ENCODE measurements around the gene MTREX. TPM values are rescaled to one million over a fixed set of nuclear protein-coding genes. Genes with fewer than 3 reads are reported as not detected.

The MTREX gene
- total and polyA plus RNA-seq, 3 experiments from 2014 or later: 32.4 to 109 (median 98.9) TPM

- Mint-ChIP-seq H3K9me3 (peaks cover 17 to 25% (median 23%) of the 10 kb centered on the region in 5 donors), H3K4me3 (no peak overlapping the region), H3K36me3 (peaks cover 17 to 29% (median 17%) of the 10 kb centered on the region in 3 donors), H3K4me1 (peaks cover 7 to 16% (median 14%) of the 10 kb centered on the region in 3 donors), H3K27me3 (no peaks in the 10 kb centered on the region), H3K27ac (peak overlapping the region in 1 of 8 donors; percentile 32)
- DNase-seq: no peak
- Histone ChIP-seq H3K27me3 (ENCODE audit: insufficient read depth, low read length, poor library complexity, severe bottlenecking) (no peaks in the 10 kb centered on the region), H3K9me3 (ENCODE audit: low read length) (no peaks in the 10 kb centered on the region), H3K4me3 (ENCODE audit: low read length) (no peak overlapping the region), H3K4me1 (ENCODE audit: insufficient read depth, low read length) (peaks cover 8% of the 10 kb centered on the region), H3K27ac (ENCODE audit: low read depth, low read length) (no peak overlapping the region), H3K36me3 (ENCODE audit: insufficient read depth, low read length) (no peaks in the 10 kb centered on the region)
- CTCF ChIA-PET: no interaction called here
- POLR2A ChIA-PET: no interaction called here
These were observed 131.2 kb downstream of the MTREX start for GRCh38 chr5:55438998-55439397.

DNA sequence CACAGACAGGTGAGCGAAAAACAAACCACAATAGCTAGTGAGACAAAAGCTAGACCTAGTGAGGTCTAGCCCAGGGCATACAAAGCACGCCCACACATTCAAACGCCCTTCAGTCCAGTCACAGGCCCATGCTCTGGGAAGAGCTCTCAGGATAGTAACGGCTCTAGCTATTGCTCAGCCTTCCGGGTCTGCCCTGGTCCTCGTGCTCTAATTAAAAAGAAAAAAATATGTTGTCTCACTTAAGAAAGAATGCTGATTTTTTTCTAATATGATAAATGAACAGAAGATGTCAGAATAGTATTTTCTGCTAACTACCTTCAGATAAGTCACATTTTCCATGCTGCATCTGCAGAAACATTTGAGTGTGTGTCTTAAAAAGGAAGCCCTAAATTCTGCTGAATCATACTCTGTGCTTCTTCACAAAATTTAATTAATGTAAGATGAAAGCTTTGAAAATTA is 132.4 kb downstream of the MTREX start:
- no peak overlapping the region for H3K4me3 Mint-ChIP-seq
- Histone ChIP-seq H3K4me3 (ENCODE audit: low read length) (no peak overlapping the region), H3K36me3 (ENCODE audit: insufficient read depth, low read length) (no peaks in the 10 kb centered on the region), H3K27me3 (ENCODE audit: insufficient read depth, low read length, poor library complexity, severe bottlenecking) (no peaks in the 10 kb centered on the region), H3K27ac (ENCODE audit: low read depth, low read length) (no peak overlapping the region), H3K9me3 (ENCODE audit: low read length) (no peaks in the 10 kb centered on the region), H3K4me1 (ENCODE audit: insufficient read depth, low read length) (peaks cover 8% of the 10 kb centered on the region)
- DNase-seq: no peak
- CTCF ChIA-PET: interaction anchor here (0.7 kb wide), 1 partner anchor 9 kb away, joined by 3 read pairs; no protein-coding TSS in a partner anchor
- H3K27me3 Mint-ChIP-seq: no peaks in the 10 kb centered on the region
- peak overlapping the region in 4 of 8 donors; percentile 14 to 31 (median 22) for H3K27ac Mint-ChIP-seq
- POLR2A ChIA-PET: no interaction called here
- peaks cover 8 to 17% (median 9%) of the 10 kb centered on the region in 3 donors for H3K36me3 Mint-ChIP-seq
- peaks cover 7 to 16% (median 14%) of the 10 kb centered on the region in 3 donors for H3K4me1 Mint-ChIP-seq
- H3K9me3 Mint-ChIP-seq: peaks cover 6 to 13% (median 11%) of the 10 kb centered on the region in 5 donors

GRCh38 chr5:55441107-55441771 is 133.4 kb downstream of the MTREX start:
- peaks cover 8% of the 10 kb centered on the region for H3K4me1 ChIP-seq (ENCODE audit: insufficient read depth, low read length)
- no peak overlapping the region for H3K4me3 Mint-ChIP-seq
- H3K9me3 ChIP-seq (ENCODE audit: low read length): no peaks in the 10 kb centered on the region
- ChIA-PET CTCF (no interaction called here), POLR2A (no interaction called here)
- H3K36me3 ChIP-seq (ENCODE audit: insufficient read depth, low read length): no peaks in the 10 kb centered on the region
- peaks cover 7 to 16% (median 14%) of the 10 kb centered on the region in 3 donors for H3K4me1 Mint-ChIP-seq
- no peak for DNase-seq
- peaks cover 4 to 8% (median 7%) of the 10 kb centered on the region in 3 donors for H3K36me3 Mint-ChIP-seq
- no peaks in the 10 kb centered on the region for H3K27me3 Mint-ChIP-seq
- H3K27ac Mint-ChIP-seq: peak overlapping the region in 1 of 8 donors; percentile 2
- H3K9me3 Mint-ChIP-seq: peaks cover 0 to 2% (median 2%) of the 10 kb centered on the region in 5 donors
- no peaks in the 10 kb centered on the region for H3K27me3 ChIP-seq (ENCODE audit: insufficient read depth, low read length, poor library complexity, severe bottlenecking)
- no peak overlapping the region for H3K4me3 ChIP-seq (ENCODE audit: low read length)
- no peak overlapping the region for H3K27ac ChIP-seq (ENCODE audit: low read depth, low read length)

- H3K4me3 Mint-ChIP-seq: no peak overlapping the region
- Histone ChIP-seq H3K9me3 (ENCODE audit: low read length) (no peaks in the 10 kb centered on the region), H3K4me1 (ENCODE audit: insufficient read depth, low read length) (peaks cover 8% of the 10 kb centered on the region), H3K27ac (ENCODE audit: low read depth, low read length) (no peak overlapping the region), H3K36me3 (ENCODE audit: insufficient read depth, low read length) (no peaks in the 10 kb centered on the region), H3K27me3 (ENCODE audit: insufficient read depth, low read length, poor library complexity, severe bottlenecking) (no peaks in the 10 kb centered on the region), H3K4me3 (ENCODE audit: low read length) (no peak overlapping the region)
- CTCF ChIA-PET: no interaction called here
- H3K27me3 Mint-ChIP-seq: no peaks in the 10 kb centered on the region
- no peak for DNase-seq
- H3K36me3 Mint-ChIP-seq: peaks cover 2 to 6% (median 4%) of the 10 kb centered on the region in 3 donors
- H3K9me3 Mint-ChIP-seq: no peaks in the 10 kb centered on the region
- POLR2A ChIA-PET: no interaction called here
- peak overlapping the region in 2 of 8 donors; percentile 15 to 28 for H3K27ac Mint-ChIP-seq
- peaks cover 7 to 16% (median 14%) of the 10 kb centered on the region in 3 donors for H3K4me1 Mint-ChIP-seq
These were observed 134.2 kb downstream of the MTREX start for GRCh38 chr5:55441954-55442353.

GRCh38 chr5:55445791-55446190 is 138.0 kb downstream of the MTREX start:
- no peak for DNase-seq
- Histone ChIP-seq H3K9me3 (ENCODE audit: low read length) (no peaks in the 10 kb centered on the region), H3K4me3 (ENCODE audit: low read length) (no peak overlapping the region), H3K4me1 (ENCODE audit: insufficient read depth, low read length) (peaks cover 8% of the 10 kb centered on the region), H3K36me3 (ENCODE audit: insufficient read depth, low read length) (no peaks in the 10 kb centered on the region), H3K27me3 (ENCODE audit: insufficient read depth, low read length, poor library complexity, severe bottlenecking) (no peaks in the 10 kb centered on the region), H3K27ac (ENCODE audit: low read depth, low read length) (no peak overlapping the region)
- Mint-ChIP-seq H3K4me1 (peaks cover 0 to 4% (median under 1%) of the 10 kb centered on the region in 3 donors), H3K4me3 (no peak overlapping the region), H3K27ac (peak overlapping the region in 1 of 8 donors; percentile 3), H3K27me3 (no peaks in the 10 kb centered on the region), H3K9me3 (no peaks in the 10 kb centered on the region), H3K36me3 (peaks cover 0 to 9% (median 5%) of the 10 kb centered on the region in 3 donors)
- ChIA-PET CTCF (no interaction called here), POLR2A (no interaction called here)

DNA sequence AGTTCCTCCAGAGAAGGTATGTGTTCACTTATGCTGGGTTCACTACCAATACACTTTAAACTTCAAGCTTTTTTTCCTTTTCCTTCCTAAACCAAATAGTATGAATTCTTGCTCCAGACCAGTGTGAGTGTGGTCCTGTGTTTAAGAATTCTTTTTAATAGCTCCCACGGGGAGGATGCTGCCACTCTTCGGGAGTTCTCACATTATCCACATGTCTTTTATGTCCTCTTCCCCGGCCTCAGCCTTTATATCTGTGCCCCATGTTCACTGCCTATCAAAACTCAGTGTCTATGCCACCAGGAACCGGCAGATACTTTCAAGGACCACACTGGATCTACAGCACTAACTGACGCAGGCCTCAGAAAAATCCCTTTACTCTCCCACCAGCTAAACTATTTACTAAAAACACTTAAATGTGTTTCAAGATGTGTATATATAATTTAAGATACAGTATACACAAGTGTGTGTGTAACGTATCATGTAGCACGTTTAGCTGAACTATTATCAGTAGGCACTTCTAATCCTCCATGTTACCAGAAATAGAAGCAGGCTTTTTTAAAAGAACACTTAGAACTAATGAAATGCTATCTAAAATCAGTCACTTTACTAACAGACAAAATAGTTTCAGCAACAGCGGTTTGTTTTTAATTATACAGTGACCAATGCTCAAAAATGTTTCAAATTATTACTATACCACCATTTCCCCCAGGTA is 139.0 kb downstream of the MTREX start:
- Mint-ChIP-seq H3K9me3 (no peaks in the 10 kb centered on the region), H3K4me1 (no peaks in the 10 kb centered on the region), H3K27me3 (no peaks in the 10 kb centered on the region), H3K36me3 (peaks cover 2 to 10% (median 5%) of the 10 kb centered on the region in 3 donors), H3K4me3 (no peak overlapping the region), H3K27ac (no peak overlapping the region)
- no peak overlapping the region for H3K4me3 ChIP-seq (ENCODE audit: low read length)
- H3K36me3 ChIP-seq (ENCODE audit: insufficient read depth, low read length): no peaks in the 10 kb centered on the region
- CTCF ChIA-PET: no interaction called here
- peaks cover 2% of the 10 kb centered on the region for H3K4me1 ChIP-seq (ENCODE audit: insufficient read depth, low read length)
- POLR2A ChIA-PET: no interaction called here
- no peaks in the 10 kb centered on the region for H3K9me3 ChIP-seq (ENCODE audit: low read length)
- H3K27me3 ChIP-seq (ENCODE audit: insufficient read depth, low read length, poor library complexity, severe bottlenecking): no peaks in the 10 kb centered on the region
- H3K27ac ChIP-seq (ENCODE audit: low read depth, low read length): no peak overlapping the region
- no peak for DNase-seq

DNA sequence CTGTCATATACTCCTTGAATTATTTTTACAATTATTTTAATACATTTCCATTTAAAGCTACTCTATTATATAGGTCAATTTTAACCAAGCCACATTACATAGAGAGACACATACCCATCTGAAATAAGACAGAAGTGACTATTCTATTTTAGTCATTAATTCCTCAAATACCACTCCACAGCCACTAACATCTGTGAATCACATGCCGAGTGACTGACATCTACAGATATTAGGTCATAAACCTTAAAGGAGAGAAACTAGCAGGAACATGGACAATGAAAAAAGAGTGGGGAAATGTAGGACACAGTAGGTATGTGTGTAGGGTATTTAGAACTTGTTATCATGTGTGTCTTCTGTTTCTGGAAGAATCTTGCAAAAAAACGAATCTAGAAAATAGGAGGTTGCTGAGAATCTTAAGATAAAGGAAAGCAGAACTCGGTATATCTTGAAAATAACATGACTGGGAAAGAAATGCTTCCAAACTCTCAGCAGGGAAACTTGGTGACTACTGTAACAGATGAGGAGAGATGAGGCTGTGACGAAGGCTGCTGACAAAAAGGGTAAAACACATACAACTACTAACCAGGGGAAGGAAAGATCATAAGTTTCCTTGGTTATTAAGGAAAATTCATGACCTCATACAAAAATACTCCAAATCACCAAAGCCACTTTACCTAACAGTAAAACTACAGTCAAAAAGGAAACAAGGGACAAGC is 142.4 kb downstream of the MTREX start:
- no peaks in the 10 kb centered on the region for H3K27me3 Mint-ChIP-seq
- Histone ChIP-seq H3K36me3 (ENCODE audit: insufficient read depth, low read length) (peaks cover 5% of the 10 kb centered on the region), H3K27ac (ENCODE audit: low read depth, low read length) (no peak overlapping the region), H3K4me3 (ENCODE audit: low read length) (no peak overlapping the region), H3K27me3 (ENCODE audit: insufficient read depth, low read length, poor library complexity, severe bottlenecking) (no peaks in the 10 kb centered on the region), H3K4me1 (ENCODE audit: insufficient read depth, low read length) (no peaks in the 10 kb centered on the region), H3K9me3 (ENCODE audit: low read length) (no peaks in the 10 kb centered on the region)
- H3K9me3 Mint-ChIP-seq: no peaks in the 10 kb centered on the region
- H3K4me3 Mint-ChIP-seq: no peak overlapping the region
- DNase-seq: no peak
- peaks cover 5 to 14% (median 5%) of the 10 kb centered on the region in 3 donors for H3K36me3 Mint-ChIP-seq
- POLR2A ChIA-PET: no interaction called here
- H3K27ac Mint-ChIP-seq: peak overlapping the region in 1 of 8 donors; percentile 68
- no peaks in the 10 kb centered on the region for H3K4me1 Mint-ChIP-seq
- CTCF ChIA-PET: no interaction called here

DNA sequence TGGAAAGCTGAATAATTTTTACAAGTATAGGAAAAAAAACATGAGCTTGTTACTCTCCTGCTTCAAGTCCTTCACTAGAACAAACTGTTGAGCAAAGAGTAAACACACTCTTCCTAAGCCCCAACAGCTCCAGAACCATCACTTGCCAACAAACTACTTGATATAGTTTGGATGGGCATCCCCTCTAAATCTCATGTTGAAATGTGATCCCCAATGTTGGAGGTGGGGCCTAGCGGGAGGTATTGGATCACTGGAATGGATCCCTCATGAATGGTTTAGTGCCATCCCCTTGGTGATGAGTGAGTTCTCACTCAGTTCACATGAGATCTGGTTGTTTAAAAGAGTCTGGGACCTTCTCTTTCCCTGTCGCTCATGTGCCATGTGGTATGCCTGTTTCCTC is 144.2 kb downstream of the MTREX start:
- H3K4me3 ChIP-seq (ENCODE audit: low read length): no peak overlapping the region
- Mint-ChIP-seq H3K4me3 (no peak overlapping the region), H3K9me3 (no peaks in the 10 kb centered on the region), H3K27me3 (no peaks in the 10 kb centered on the region), H3K27ac (no peak overlapping the region), H3K4me1 (no peaks in the 10 kb centered on the region), H3K36me3 (peaks cover 5 to 16% (median 5%) of the 10 kb centered on the region in 3 donors)
- H3K9me3 ChIP-seq (ENCODE audit: low read length): no peaks in the 10 kb centered on the region
- peaks cover 5% of the 10 kb centered on the region for H3K36me3 ChIP-seq (ENCODE audit: insufficient read depth, low read length)
- no peak overlapping the region for H3K27ac ChIP-seq (ENCODE audit: low read depth, low read length)
- POLR2A ChIA-PET: no interaction called here
- H3K27me3 ChIP-seq (ENCODE audit: insufficient read depth, low read length, poor library complexity, severe bottlenecking): no peaks in the 10 kb centered on the region
- CTCF ChIA-PET: no interaction called here
- H3K4me1 ChIP-seq (ENCODE audit: insufficient read depth, low read length): no peaks in the 10 kb centered on the region
- DNase-seq: no peak
